Right lobe of liver (tissue), 6 donors: ENCODE results near the gene CALML6. TPM values are rescaled to one million over a fixed set of nuclear protein-coding genes. Genes with fewer than 3 reads are reported as not detected.

Experiments used
- ATAC-seq, 4 donors: fragments of 200-7000 bp; cut with Tn5 transposase; one replicate each; pipeline ENCODE4 v1.9.1; 2020; ENCODE audit warnings: mild to moderate bottlenecking in 4 of 4, moderate library complexity in 4 of 4
- DNase-seq, 3 donors: peaks; one replicate each; pipeline ENCODE4 v3.0.0-alpha.2; 2020
- H3K27ac ChIP-seq, 3 donors: fragments of 200-600 bp; one replicate each; pipeline ENCODE4 v1.8.0; 2022
- H3K27me3 ChIP-seq, 2 donors: fragments of 200-600 bp; one replicate each; pipeline ENCODE4 v1.8.0; 2022
- H3K36me3 ChIP-seq, 4 donors: fragments of 200-600 bp; sonication (generic) in 1 of 4; one replicate each; pipeline versions ENCODE4 v1.5.1 to v1.8.0; 2017 to 2022; ENCODE audit warnings: control low read depth in 1 of 4
- H3K4me1 ChIP-seq, 4 donors: fragments of 200-600 bp; sonication (generic) in 1 of 4; one replicate each; pipeline versions ENCODE4 v1.5.1 to v1.8.0; 2017 to 2022; ENCODE audit warnings: control low read depth in 1 of 4
- H3K4me3 ChIP-seq, 3 donors: fragments of 200-600 bp; one replicate each; pipeline ENCODE4 v1.8.0; 2022
- H3K9me3 ChIP-seq, 4 donors: fragments of 200-600 bp; sonication (generic) in 1 of 4; one replicate each; pipeline versions ENCODE4 v1.5.1 to v1.8.0; 2017 to 2022; ENCODE audit warnings: control low read depth in 1 of 4
- CTCF ChIP-seq, 4 donors: fragments of 200-600 bp in 3 of 4; fragments of 450-650 bp in 1 of 4; IDR thresholded peaks; one replicate each; pipeline versions ENCODE4 v1.5.1 to v1.8.0; 2016 to 2022; ENCODE audit warnings: antibody characterized with exemption in 4 of 4, mild to moderate bottlenecking in 2 of 4
- POLR2A ChIP-seq: fragments of 450-650 bp; IDR thresholded peaks from one replicate; pipeline ENCODE4 v1.6.1; 2017; ENCODE audit warnings: antibody characterized with exemption, mild to moderate bottlenecking
- WGBS: methylation state at CpG from one replicate; pipeline ENCODE4 v1.1.6; 2018; ENCODE audit warnings: low coverage, low lambda C conversion rate; ENCODE audit not compliant: insufficient coverage; ENCODE audit errors: missing lambda C conversion rate; 5-methylcytosine and 5-hydroxymethylcytosine counted together
- intact Hi-C, 2 donors: fragments of 100-400 bp; cut with DNase I; formaldehyde crosslinking; loops; one replicate each; pipeline versions ENCODE4 v1.11.2 to v1.14.1; 2022
- total RNA-seq, 6 experiments: library from RNA; depleted of rRNA in 2 of 6; stranded (reverse); fragments of >200 nt in 2 of 6; fragmentation: NEBNext Ultra II Directional in 3 of 6; extraction: Animal tissue kit (Norgen Biotek cat#: 25700) in 3 of 6; gene quantifications; one replicate each; pipeline versions ENCODE4 v1.1.0 to v1.2.4, GENCODE V29; 2016 to 2023
- donor health status: DM: no; HTN: yes; CAD: no.
- donor health status: DM: no; HTN: no; CAD: no.
- donor health status: DM: no; HTN: no; CAD: no.
- donor health status: DM: no; HTN: yes; CAD: no.
- donor health status: DM: no; HTN: yes; CAD: no.

The CALML6 gene
- total RNA-seq, 6 experiments from 2014 or later: 0.44 to 1.4 (median 0.58) TPM; not detected in 2

GRCh38 chr1:1873186-1873585 lies 41.9 kb upstream of the CALML6 start:
- DNase-seq (peak in 2 of 3 donors; percentile 80 to 85), ATAC-seq (peak; percentile 55 to 93 (median 74))
- WGBS: 53% methylated on average over 2 of the region's 2 CpGs
- Histone ChIP-seq H3K27me3 (no peaks in the 10 kb centered on the region), H3K27ac (no peak overlapping the region), H3K4me3 (no peak overlapping the region), H3K9me3 (no peaks in the 10 kb centered on the region), H3K36me3 (peaks cover 0 to 10% (median 0%) of the 10 kb centered on the region in 4 donors), H3K4me1 (peaks cover 0 to 32% (median 13%) of the 10 kb centered on the region in 4 donors)
- intact Hi-C loops: no loop called here
- TF ChIP-seq CTCF (IDR thresholded peaks at IDR 0.05): no peak
- no peak for TF ChIP-seq POLR2A

- no peak overlapping the region for H3K4me3 ChIP-seq
- H3K9me3 ChIP-seq: no peaks in the 10 kb centered on the region
- H3K27me3 ChIP-seq: no peaks in the 10 kb centered on the region
- intact Hi-C loops: no loop called here
- TF ChIP-seq POLR2A: no peak
- no peak for TF ChIP-seq CTCF (IDR thresholded peaks at IDR 0.05)
- no peak for ATAC-seq
- no peak overlapping the region for H3K27ac ChIP-seq
- H3K4me1 ChIP-seq: peaks cover 0 to 22% (median 7%) of the 10 kb centered on the region in 4 donors
- DNase-seq: no peak
- peaks cover 0 to 10% (median 0%) of the 10 kb centered on the region in 4 donors for H3K36me3 ChIP-seq
- 85% methylated on average over 4 of the region's 7 CpGs for WGBS
Measured at GRCh38 chr1:1874901-1875300, 40.2 kb upstream of the CALML6 start.

DNA sequence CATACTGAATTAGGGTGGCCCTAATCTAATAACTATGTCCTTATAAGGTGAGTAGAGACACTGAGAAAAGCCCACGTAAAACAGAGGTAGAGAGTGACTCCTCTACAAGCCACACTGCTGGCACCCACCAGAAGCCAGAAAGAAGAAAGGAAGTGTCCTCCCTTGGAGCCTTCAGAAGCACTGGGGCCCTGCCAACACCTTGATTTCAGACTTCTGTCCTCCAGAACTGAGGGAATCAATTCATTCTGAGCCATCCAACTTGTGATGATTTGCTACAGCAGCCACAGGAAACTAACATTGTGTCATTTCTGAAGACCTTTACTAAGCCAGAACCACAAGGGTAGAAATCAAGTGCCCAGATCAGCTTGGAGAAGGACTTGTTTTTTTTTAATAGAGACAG lies 39.1 kb upstream of the CALML6 start:
- DNase-seq (peak in 1 of 3 donors; percentile 6), ATAC-seq (no peak)
- H3K36me3 ChIP-seq: peaks cover 0 to 10% (median 0%) of the 10 kb centered on the region in 4 donors
- intact Hi-C loops: no loop called here
- no peak overlapping the region for H3K27ac ChIP-seq
- no peaks in the 10 kb centered on the region for H3K27me3 ChIP-seq
- H3K4me1 ChIP-seq: peaks cover 0 to 23% (median 9%) of the 10 kb centered on the region in 4 donors
- TF ChIP-seq POLR2A: no peak
- TF ChIP-seq CTCF (IDR thresholded peaks at IDR 0.05): no peak
- 89% methylated on average over 1 of the region's 1 CpG for WGBS
- H3K9me3 ChIP-seq: no peaks in the 10 kb centered on the region
- no peak overlapping the region for H3K4me3 ChIP-seq

DNA sequence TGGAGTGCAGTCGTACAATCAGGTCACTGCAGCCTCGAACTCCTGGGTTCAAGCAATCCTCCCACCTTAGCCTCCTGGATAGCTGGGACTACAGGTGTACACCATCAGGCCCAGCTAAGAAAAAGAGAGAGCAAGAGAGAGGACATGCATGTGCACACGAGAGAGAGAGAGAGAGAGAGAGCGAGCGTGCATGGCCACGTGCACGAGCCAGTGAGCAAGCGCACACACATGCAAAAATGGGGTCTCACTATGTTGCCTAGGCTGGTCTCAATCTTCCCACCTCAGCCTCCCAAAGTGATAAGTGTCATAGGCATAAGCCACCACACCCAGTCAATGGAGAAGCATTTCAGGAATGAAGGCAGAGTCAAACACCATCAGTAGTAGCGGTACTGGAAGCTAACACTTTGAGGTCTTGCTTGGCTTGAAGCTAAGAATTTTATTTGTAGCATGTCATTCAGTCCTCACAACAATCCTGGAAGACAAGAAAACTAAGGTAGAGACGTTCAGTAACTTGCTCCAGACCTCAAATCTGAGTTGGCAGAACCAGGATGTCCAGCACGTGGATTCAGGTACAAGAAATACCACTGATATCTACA lies 38.6 kb upstream of the CALML6 start:
- 80% methylated on average over 8 of the region's 11 CpGs for WGBS
- peaks cover 0 to 10% (median 0%) of the 10 kb centered on the region in 4 donors for H3K36me3 ChIP-seq
- no peak overlapping the region for H3K4me3 ChIP-seq
- DNase-seq (peak in 1 of 3 donors; percentile 5), ATAC-seq (no peak)
- peaks cover 0 to 28% (median 12%) of the 10 kb centered on the region in 4 donors for H3K4me1 ChIP-seq
- no peak for TF ChIP-seq POLR2A
- TF ChIP-seq CTCF (IDR thresholded peaks at IDR 0.05): no peak
- no peaks in the 10 kb centered on the region for H3K9me3 ChIP-seq
- no peaks in the 10 kb centered on the region for H3K27me3 ChIP-seq
- intact Hi-C loops: no loop called here
- no peak overlapping the region for H3K27ac ChIP-seq
